Measurements from ENCODE around the gene TRIM32.

DNA sequence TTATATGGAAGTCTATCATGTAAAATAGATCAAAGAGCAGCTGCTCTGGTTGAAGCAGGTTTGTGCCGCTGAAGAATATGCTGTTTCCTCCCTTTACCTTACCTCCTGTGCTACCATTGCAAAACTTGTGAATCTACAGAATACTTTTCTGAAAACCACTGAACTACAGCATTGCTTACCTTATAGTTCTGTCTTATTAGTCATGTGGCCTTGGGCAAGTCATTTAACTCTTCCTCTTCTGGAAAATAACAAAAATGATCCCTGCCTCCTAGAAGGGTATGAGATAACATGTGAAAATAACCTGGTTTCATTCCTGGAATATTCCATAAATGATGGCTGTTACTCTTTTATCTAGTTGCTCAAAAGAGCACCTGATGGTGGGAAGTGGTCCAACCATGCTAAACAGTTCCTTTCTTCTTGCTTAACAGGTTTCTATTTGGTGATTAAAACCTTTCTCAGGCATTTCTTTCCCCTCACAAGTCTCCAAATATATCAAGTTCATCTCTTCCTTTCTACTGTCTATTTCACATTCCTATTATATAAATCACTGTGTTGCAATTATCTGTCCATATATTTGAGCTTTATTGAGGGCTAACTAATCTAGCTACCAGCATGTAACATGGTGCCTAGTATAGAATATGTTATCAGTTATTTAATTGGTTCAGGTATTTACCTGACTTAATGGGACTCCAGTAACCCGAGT lies 15.0 kb downstream of the TRIM32 start:
- TF ChIP-seq RFX5 (IDR thresholded peaks at IDR 0.05; ENCODE audit: low read depth, low read length) (no peak), GTF2F1 (IDR thresholded peaks at IDR 0.05; ENCODE audit: low read length) (no peak), EZH2 (conservative IDR thresholded peaks at IDR 0.05; ENCODE audit: low read depth, low read length) (no peak), SIN3A (IDR thresholded peaks at IDR 0.05; ENCODE audit: borderline replicate concordance, low read depth, low read length) (no peak), CTCF (CRISPR knock-in tag; IDR thresholded peaks at IDR 0.05) (no peak), HOMEZ (CRISPR knock-in tag; IDR thresholded peaks at IDR 0.05; ENCODE audit: low read depth) (no peak), KLF16 (CRISPR knock-in tag; IDR thresholded peaks at IDR 0.05) (no peak), SMARCC2 (IDR thresholded peaks at IDR 0.05) (no peak)
